NCI-H748 (cell line): ENCODE data around the gene SUN1.
"Not testable (repeated sequence)": the region's sequence is repeated elsewhere in the genome, so short reads cannot be mapped to it uniquely, and the experiment has no call there.

Experiments used
- DNase-seq: peaks from one replicate; lab custom pipeline; 2025; ENCODE audit not compliant: unreplicated experiment; lab: John Stamatoyannopoulos, UW

SUN1 gene

GRCh38 chr7:803243-803635 lies 29.0 kb upstream of the SUN1 start:
- no peak for DNase-seq

- not testable (repeated sequence) for DNase-seq
These were observed 28.5 kb upstream of the SUN1 start for GRCh38 chr7:803796-804195.

GRCh38 chr7:805261-805660 lies 27.0 kb upstream of the SUN1 start:
- peak; percentile 16 for DNase-seq

- peak; percentile 79 for DNase-seq
These were observed 16.7 kb upstream of the SUN1 start for GRCh38 chr7:815284-816216.

GRCh38 chr7:816300-816750 lies 16.0 kb upstream of the SUN1 start:
- DNase-seq, result peak; percentile 99

- DNase-seq, result peak; percentile 61
These were observed 15.3 kb upstream of the SUN1 start for GRCh38 chr7:816751-817671.

GRCh38 chr7:818031-818699 lies 14.1 kb upstream of the SUN1 start:
- peak; percentile 26 for DNase-seq

GRCh38 chr7:820341-820740 lies 11.9 kb upstream of the SUN1 start:
- no peak for DNase-seq

- DNase-seq, result no peak
These were observed 10.6 kb upstream of the SUN1 start for GRCh38 chr7:821688-822087.

GRCh38 chr7:822692-823276 lies 9.5 kb upstream of the SUN1 start:
- DNase-seq, result no peak

GRCh38 chr7:823649-824048 lies 8.6 kb upstream of the SUN1 start:
- DNase-seq, result no peak

- DNase-seq, result no peak
These were observed 8.2 kb upstream of the SUN1 start for GRCh38 chr7:824081-824480.

GRCh38 chr7:824664-825063 lies 7.6 kb upstream of the SUN1 start:
- no peak for DNase-seq

GRCh38 chr7:825386-825785 lies 6.9 kb upstream of the SUN1 start:
- DNase-seq, result no peak

GRCh38 chr7:826230-826917 lies 5.9 kb upstream of the SUN1 start:
- DNase-seq, result no peak

GRCh38 chr7:828793-829561 lies 3.3 kb upstream of the SUN1 start:
- DNase-seq, result no peak

- no peak for DNase-seq
These were observed 2.2 kb upstream of the SUN1 start for GRCh38 chr7:830069-830468.

GRCh38 chr7:831596-832166 lies 595 bp upstream of the SUN1 start:
- no peak for DNase-seq

GRCh38 chr7:832968-833424 lies 720 bp downstream of the SUN1 start:
- no peak for DNase-seq
